Osteoblast (primary cell): ENCODE data around the gene ABLIM3. TPM values are rescaled to one million over a fixed set of nuclear protein-coding genes. Genes with fewer than 3 reads are reported as not detected.

Source experiments
- DNase-seq: peaks from one replicate; pipeline ENCODE4 v3.0.0; 2011; ENCODE audit warnings: low spot score, mixed read lengths; ENCODE audit not compliant: insufficient read length; ENCODE audit errors: missing footprints
- H2AFZ ChIP-seq: 2 replicates; pipeline ENCODE4 v1.6.0; 2011; ENCODE audit warnings: mild to moderate bottlenecking, low read length
- H3K27ac ChIP-seq: 2 replicates; pipeline ENCODE4 v1.5.1; 2011; ENCODE audit warnings: mild to moderate bottlenecking, low read depth, low read length, moderate library complexity
- H3K27me3 ChIP-seq: 2 replicates; pipeline ENCODE4 v1.6.0; 2012; ENCODE audit warnings: mild to moderate bottlenecking, control low read depth, inconsistent platforms, low read length, moderate library complexity; ENCODE audit not compliant: insufficient read depth
- H3K36me3 ChIP-seq: 2 replicates; pipeline ENCODE4 v1.5.1; 2011; ENCODE audit warnings: mild to moderate bottlenecking, low read length, control low read depth, moderate library complexity; ENCODE audit not compliant: insufficient read depth
- H3K4me1 ChIP-seq: 2 replicates; pipeline ENCODE4 v1.5.1; 2011; ENCODE audit warnings: mild to moderate bottlenecking, low read length, control low read depth, moderate library complexity; ENCODE audit not compliant: insufficient read depth
- H3K4me2 ChIP-seq: 2 replicates; pipeline ENCODE4 v1.6.0; 2011; ENCODE audit warnings: mild to moderate bottlenecking, low read length; ENCODE audit not compliant: insufficient read depth
- H3K4me3 ChIP-seq: fragments of 200-600 bp; sonication (generic); 3 replicates; pipeline ENCODE4 v1.5.1; 2012; ENCODE audit warnings: mild to moderate bottlenecking, low read length, inconsistent platforms; ENCODE audit not compliant: insufficient read depth
- H3K79me2 ChIP-seq: 2 replicates; pipeline ENCODE4 v1.6.0; 2012; ENCODE audit warnings: mild to moderate bottlenecking, low read length, control low read depth, inconsistent platforms; ENCODE audit not compliant: insufficient read depth
- H3K9me3 ChIP-seq: 2 replicates; pipeline ENCODE4 v1.5.1; 2011; ENCODE audit warnings: low read depth, low read length, control low read depth
- H4K20me1 ChIP-seq: 2 replicates; pipeline ENCODE4 v1.6.0; 2012; ENCODE audit warnings: mild to moderate bottlenecking, low read length, control low read depth; ENCODE audit not compliant: insufficient read depth
- CTCF ChIP-seq: IDR thresholded peaks from 2 replicates; pipeline ENCODE4 v1.5.1; 2011; ENCODE audit warnings: mild to moderate bottlenecking, low read depth, low read length, moderate library complexity; ENCODE audit errors: extremely low read depth
- total RNA-seq: library from RNA; depleted of rRNA; stranded (reverse); fragments of >200 nt; gene quantifications from 2 replicates; pipeline ENCODE4 v1.2.3, GENCODE V29; 2012

ABLIM3 gene
- total RNA-seq, 1 donor: 5.8 TPM

- Histone ChIP-seq H3K27ac (no peak overlapping the region), H2AFZ (no peak overlapping the region)
These were observed 79.5 kb downstream of the ABLIM3 start for GRCh38 chr5:149220750-149221149.

GRCh38 chr5:149221326-149221725, 80.0 kb downstream of the ABLIM3 start:
- Histone ChIP-seq H3K4me1 (no peaks in the 10 kb centered on the region), H3K9me3 (no peaks in the 10 kb centered on the region), H3K4me3 (no peak overlapping the region), H3K79me2 (no peaks in the 10 kb centered on the region), H2AFZ (no peak overlapping the region), H3K36me3 (no peaks in the 10 kb centered on the region), H3K27me3 (no peaks in the 10 kb centered on the region), H4K20me1 (no peaks in the 10 kb centered on the region), H3K27ac (no peak overlapping the region), H3K4me2 (no peak overlapping the region)
- TF ChIP-seq CTCF: no peak
- no peak for DNase-seq

More at GRCh38 chr5:149220750-149221149, 79.5 kb downstream of the ABLIM3 start:
- Histone ChIP-seq H3K4me2 (no peak overlapping the region), H3K9me3 (no peaks in the 10 kb centered on the region), H4K20me1 (no peaks in the 10 kb centered on the region), H3K4me1 (peaks cover 3% of the 10 kb centered on the region), H3K36me3 (no peaks in the 10 kb centered on the region), H3K79me2 (no peaks in the 10 kb centered on the region), H3K27me3 (no peaks in the 10 kb centered on the region), H3K4me3 (no peak overlapping the region)
- no peak for DNase-seq
- TF ChIP-seq CTCF: no peak

- no peak overlapping the region for H3K27ac ChIP-seq
- no peak overlapping the region for H3K4me3 ChIP-seq
- H3K79me2 ChIP-seq: no peaks in the 10 kb centered on the region
- H3K4me2 ChIP-seq: no peak overlapping the region
- TF ChIP-seq CTCF: no peak
- no peaks in the 10 kb centered on the region for H3K9me3 ChIP-seq
- no peaks in the 10 kb centered on the region for H3K27me3 ChIP-seq
- H4K20me1 ChIP-seq: no peaks in the 10 kb centered on the region
- no peaks in the 10 kb centered on the region for H3K4me1 ChIP-seq
- H2AFZ ChIP-seq: no peak overlapping the region
- DNase-seq: no peak
- no peaks in the 10 kb centered on the region for H3K36me3 ChIP-seq
These were observed 80.5 kb downstream of the ABLIM3 start for GRCh38 chr5:149221731-149222342.

GRCh38 chr5:149223081-149223848, 82.0 kb downstream of the ABLIM3 start:
- H3K27ac ChIP-seq: no peak overlapping the region
- H3K4me3 ChIP-seq: no peak overlapping the region
- H3K4me1 ChIP-seq: peaks cover 8% of the 10 kb centered on the region
- H2AFZ ChIP-seq: no peak overlapping the region
- TF ChIP-seq CTCF: no peak
- DNase-seq: no peak
- no peaks in the 10 kb centered on the region for H3K27me3 ChIP-seq
- no peaks in the 10 kb centered on the region for H3K79me2 ChIP-seq
- no peak overlapping the region for H3K4me2 ChIP-seq
- no peaks in the 10 kb centered on the region for H4K20me1 ChIP-seq
- no peaks in the 10 kb centered on the region for H3K36me3 ChIP-seq
- H3K9me3 ChIP-seq: no peaks in the 10 kb centered on the region
